Regular cardiac myocyte (primary cell): ENCODE measurements around the gene DTX1. TPM values are rescaled to one million over a fixed set of nuclear protein-coding genes. Genes with fewer than 3 reads are reported as not detected.

Source experiments
- total RNA-seq: library from RNA; depleted of rRNA; stranded (reverse); fragments of >200 nt; gene quantifications from 2 replicates; pipeline ENCODE4 v1.2.3, GENCODE V29; 2014

The DTX1 gene
- total RNA-seq: under 0.01 and 0.28 TPM in 2 replicates

DNA sequence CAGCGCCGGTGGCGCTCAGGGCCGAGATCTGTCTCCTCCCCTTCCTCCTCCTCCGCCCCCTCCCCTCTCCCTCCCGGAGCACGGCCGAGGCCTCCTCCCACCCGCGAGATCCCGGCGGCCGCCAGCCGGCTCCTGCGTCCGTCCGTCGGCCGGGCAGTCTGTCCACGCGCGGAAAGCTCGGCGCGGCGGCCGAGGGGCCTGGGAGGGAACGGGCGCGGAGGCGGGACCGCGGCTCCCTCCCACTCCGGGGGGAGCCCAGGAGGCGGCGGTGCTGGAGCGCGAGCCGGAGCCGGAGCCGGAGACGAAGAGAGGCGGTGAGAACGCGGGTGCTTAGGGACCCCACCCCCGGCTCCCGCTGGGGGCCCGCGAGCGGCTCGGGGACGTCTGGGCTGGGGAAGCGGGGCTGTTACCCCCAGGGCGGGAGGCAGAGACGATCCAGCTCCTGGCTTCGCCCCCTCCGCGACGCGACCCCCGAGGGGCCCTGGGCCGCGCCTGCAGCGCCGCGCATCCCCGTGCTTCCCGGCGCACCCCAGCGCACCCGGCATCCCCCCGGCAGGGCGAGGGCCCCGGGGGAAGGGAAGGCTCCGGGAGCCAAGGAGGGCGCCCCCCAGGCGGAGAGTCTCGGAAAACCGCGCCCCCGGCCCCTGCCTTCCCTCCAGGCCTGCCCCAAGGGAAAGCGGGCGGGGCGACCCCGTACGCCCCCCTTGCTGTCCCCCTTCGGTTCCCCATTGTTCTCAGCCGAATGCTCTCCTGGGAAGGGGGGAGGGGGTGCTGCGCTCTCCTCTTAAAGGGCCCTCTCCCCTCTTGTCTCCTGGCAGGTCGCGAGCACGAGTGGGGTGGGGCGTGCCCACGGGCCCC is at the start of gene DTX1:
DTX1 (plus strand) TSS at position 100 of the 858 bp plus-strand sequence. CDS start 1,463 bp downstream, outside the sequence.

GRCh38 chr12:113135178-113136127 is 78.9 kb downstream of the DTX1 start, which contains the start of gene RASAL1:
TSS of gene RASAL1 (minus strand) at chr12:113135761. CDS start at chr12:113135462, 299 bp downstream.

Other genes starting within 250 kb of the DTX1 start
- 0.77 and 2.8 TPM in 2 replicates for gene OAS1, start 149.8 kb upstream of the DTX1 start, total RNA-seq
- gene OAS3, start 118.3 kb upstream of the DTX1 start, total RNA-seq: 3.4 and 9.2 TPM in 2 replicates
- 2.3 and 3.1 TPM in 2 replicates for gene OAS2, start 78.2 kb upstream of the DTX1 start, total RNA-seq
- gene RASAL1, start 79.0 kb downstream of the DTX1 start, total RNA-seq: not detected in 2 replicates
- not detected in 2 replicates for gene CFAP73, start 93.0 kb downstream of the DTX1 start, total RNA-seq
- 24.8 and 49.8 TPM in 2 replicates for gene DDX54, start 128.7 kb downstream of the DTX1 start, total RNA-seq
- gene RITA1, start 129.0 kb downstream of the DTX1 start, total RNA-seq: 17.8 and 22.0 TPM in 2 replicates
- gene TPCN1, start 164.7 kb downstream of the DTX1 start, total RNA-seq: 14.6 and 20.6 TPM in 2 replicates